ENCODE results near the gene ENAH. TPM values are rescaled to one million over a fixed set of nuclear protein-coding genes. Genes with fewer than 3 reads are reported as not detected.

The ENAH gene
- total and polyA plus RNA-seq, 5 donors from 2014 or later: 0.03 to 0.13 TPM; not detected in 3

GRCh38 chr1:225548140-225548857, 104.6 kb downstream of the ENAH start:
- H3K4me1 ChIP-seq (ENCODE audit: control insufficient read depth, insufficient read depth, low read length, poor library complexity, severe bottlenecking): no peaks in the 10 kb centered on the region
- no peaks in the 10 kb centered on the region for H3K27me3 ChIP-seq (ENCODE audit: control insufficient read depth, insufficient read depth, low read length)
- no peak overlapping the region for H3K27ac ChIP-seq (ENCODE audit: insufficient read depth, low read length, poor library complexity, severe bottlenecking)
- peaks cover 0 to 4% (median 0%) of the 10 kb centered on the region in 4 donors for H3K4me1 Mint-ChIP-seq
- no peaks in the 10 kb centered on the region for H3K9me3 Mint-ChIP-seq
- no peak overlapping the region for H3K4me3 Mint-ChIP-seq
- no peak overlapping the region for H3K27ac Mint-ChIP-seq
- no peak overlapping the region for H3K4me3 ChIP-seq (ENCODE audit: low read depth, low read length)
- H3K9me3 ChIP-seq (ENCODE audit: control insufficient read depth in 2 of 2, low read length in 2 of 2): no peaks in the 10 kb centered on the region
- H3K36me3 Mint-ChIP-seq: no peaks in the 10 kb centered on the region
- peaks cover 18% of the 10 kb centered on the region for H3K27me3 Mint-ChIP-seq
- no peak for ATAC-seq (ENCODE audit: low read depth in 2 of 2)
- H3K36me3 ChIP-seq (ENCODE audit: control insufficient read depth, insufficient read depth, low read length): no peaks in the 10 kb centered on the region
- DNase-seq: no peak

GRCh38 chr1:225545649-225546048, 107.3 kb downstream of the ENAH start:
- Histone ChIP-seq H3K36me3 (ENCODE audit: control insufficient read depth, insufficient read depth, low read length) (no peaks in the 10 kb centered on the region), H3K4me3 (ENCODE audit: low read depth, low read length) (no peak overlapping the region), H3K9me3 (ENCODE audit: control insufficient read depth in 2 of 2, low read length in 2 of 2) (no peaks in the 10 kb centered on the region), H3K27ac (ENCODE audit: insufficient read depth, low read length, poor library complexity, severe bottlenecking) (no peak overlapping the region), H3K4me1 (ENCODE audit: control insufficient read depth, insufficient read depth, low read length, poor library complexity, severe bottlenecking) (no peaks in the 10 kb centered on the region), H3K27me3 (ENCODE audit: control insufficient read depth, insufficient read depth, low read length) (peaks cover 6% of the 10 kb centered on the region)
- Mint-ChIP-seq H3K36me3 (no peaks in the 10 kb centered on the region), H3K27me3 (peaks cover 23% of the 10 kb centered on the region), H3K9me3 (no peaks in the 10 kb centered on the region), H3K27ac (no peak overlapping the region), H3K4me1 (peaks cover 0 to 4% (median 0%) of the 10 kb centered on the region in 4 donors), H3K4me3 (no peak overlapping the region)
- no peak for DNase-seq
- ATAC-seq (ENCODE audit: low read depth in 2 of 2): no peak

GRCh38 chr1:225544924-225545323, 108.0 kb downstream of the ENAH start:
- Mint-ChIP-seq H3K27me3 (peaks cover 28% of the 10 kb centered on the region), H3K9me3 (no peaks in the 10 kb centered on the region), H3K36me3 (no peaks in the 10 kb centered on the region), H3K27ac (no peak overlapping the region), H3K4me1 (peaks cover 0 to 4% (median 0%) of the 10 kb centered on the region in 4 donors), H3K4me3 (no peak overlapping the region)
- Histone ChIP-seq H3K9me3 (ENCODE audit: control insufficient read depth in 2 of 2, low read length in 2 of 2) (no peaks in the 10 kb centered on the region), H3K27ac (ENCODE audit: insufficient read depth, low read length, poor library complexity, severe bottlenecking) (no peak overlapping the region), H3K36me3 (ENCODE audit: control insufficient read depth, insufficient read depth, low read length) (no peaks in the 10 kb centered on the region), H3K4me1 (ENCODE audit: control insufficient read depth, insufficient read depth, low read length, poor library complexity, severe bottlenecking) (no peaks in the 10 kb centered on the region), H3K27me3 (ENCODE audit: control insufficient read depth, insufficient read depth, low read length) (peaks cover 6% of the 10 kb centered on the region), H3K4me3 (ENCODE audit: low read depth, low read length) (no peak overlapping the region)
- ATAC-seq (ENCODE audit: low read depth in 2 of 2) (no peak), DNase-seq (no peak)

GRCh38 chr1:225544263-225544662, 108.7 kb downstream of the ENAH start:
- no peak overlapping the region for H3K4me3 Mint-ChIP-seq
- no peaks in the 10 kb centered on the region for H3K36me3 ChIP-seq (ENCODE audit: control insufficient read depth, insufficient read depth, low read length)
- H3K27ac Mint-ChIP-seq: no peak overlapping the region
- no peak overlapping the region for H3K4me3 ChIP-seq (ENCODE audit: low read depth, low read length)
- peaks cover 6% of the 10 kb centered on the region for H3K27me3 ChIP-seq (ENCODE audit: control insufficient read depth, insufficient read depth, low read length)
- no peak overlapping the region for H3K27ac ChIP-seq (ENCODE audit: insufficient read depth, low read length, poor library complexity, severe bottlenecking)
- ATAC-seq (ENCODE audit: low read depth in 2 of 2) (no peak), DNase-seq (no peak)
- peaks cover 0 to 4% (median 0%) of the 10 kb centered on the region in 4 donors for H3K4me1 Mint-ChIP-seq
- H3K4me1 ChIP-seq (ENCODE audit: control insufficient read depth, insufficient read depth, low read length, poor library complexity, severe bottlenecking): no peaks in the 10 kb centered on the region
- H3K36me3 Mint-ChIP-seq: no peaks in the 10 kb centered on the region
- no peaks in the 10 kb centered on the region for H3K9me3 ChIP-seq (ENCODE audit: control insufficient read depth in 2 of 2, low read length in 2 of 2)
- peaks cover 0 to under 1% (median 0%) of the 10 kb centered on the region in 7 donors for H3K9me3 Mint-ChIP-seq
- H3K27me3 Mint-ChIP-seq: peaks cover 34% of the 10 kb centered on the region

GRCh38 chr1:225543350-225543749, 109.6 kb downstream of the ENAH start:
- ATAC-seq (ENCODE audit: low read depth in 2 of 2): no peak
- H3K4me3 ChIP-seq (ENCODE audit: low read depth, low read length): no peak overlapping the region
- Mint-ChIP-seq H3K9me3 (peaks cover 0 to 4% (median 0%) of the 10 kb centered on the region in 7 donors), H3K36me3 (no peaks in the 10 kb centered on the region), H3K4me1 (peaks cover 0 to 4% (median 0%) of the 10 kb centered on the region in 4 donors), H3K27ac (no peak overlapping the region), H3K27me3 (peaks cover 42% of the 10 kb centered on the region), H3K4me3 (no peak overlapping the region)
- no peak overlapping the region for H3K27ac ChIP-seq (ENCODE audit: insufficient read depth, low read length, poor library complexity, severe bottlenecking)
- H3K36me3 ChIP-seq (ENCODE audit: control insufficient read depth, insufficient read depth, low read length): no peaks in the 10 kb centered on the region
- H3K4me1 ChIP-seq (ENCODE audit: control insufficient read depth, insufficient read depth, low read length, poor library complexity, severe bottlenecking): no peaks in the 10 kb centered on the region
- H3K9me3 ChIP-seq (ENCODE audit: control insufficient read depth in 2 of 2, low read length in 2 of 2): no peaks in the 10 kb centered on the region
- peaks cover 6% of the 10 kb centered on the region for H3K27me3 ChIP-seq (ENCODE audit: control insufficient read depth, insufficient read depth, low read length)
- DNase-seq: no peak

- Histone ChIP-seq H3K36me3 (ENCODE audit: control insufficient read depth, insufficient read depth, low read length) (no peaks in the 10 kb centered on the region), H3K27ac (ENCODE audit: insufficient read depth, low read length, poor library complexity, severe bottlenecking) (no peak overlapping the region), H3K4me3 (ENCODE audit: low read depth, low read length) (no peak overlapping the region), H3K9me3 (ENCODE audit: control insufficient read depth in 2 of 2, low read length in 2 of 2) (no peaks in the 10 kb centered on the region), H3K27me3 (ENCODE audit: control insufficient read depth, insufficient read depth, low read length) (peaks cover 13% of the 10 kb centered on the region), H3K4me1 (ENCODE audit: control insufficient read depth, insufficient read depth, low read length, poor library complexity, severe bottlenecking) (no peaks in the 10 kb centered on the region)
- H3K27me3 Mint-ChIP-seq: peaks cover 34% of the 10 kb centered on the region
- ATAC-seq (ENCODE audit: low read depth in 2 of 2) (no peak), DNase-seq (no peak)
- H3K4me3 Mint-ChIP-seq: no peak overlapping the region
- no peaks in the 10 kb centered on the region for H3K36me3 Mint-ChIP-seq
- H3K9me3 Mint-ChIP-seq: peaks cover 0 to 4% (median 0%) of the 10 kb centered on the region in 7 donors
- no peaks in the 10 kb centered on the region for H3K4me1 Mint-ChIP-seq
- H3K27ac Mint-ChIP-seq: no peak overlapping the region
Measured at GRCh38 chr1:225541383-225541782, 111.5 kb downstream of the ENAH start.

- Histone ChIP-seq H3K4me1 (ENCODE audit: control insufficient read depth, insufficient read depth, low read length, poor library complexity, severe bottlenecking) (no peaks in the 10 kb centered on the region), H3K27ac (ENCODE audit: insufficient read depth, low read length, poor library complexity, severe bottlenecking) (no peak overlapping the region), H3K36me3 (ENCODE audit: control insufficient read depth, insufficient read depth, low read length) (no peaks in the 10 kb centered on the region), H3K4me3 (ENCODE audit: low read depth, low read length) (no peak overlapping the region), H3K27me3 (ENCODE audit: control insufficient read depth, insufficient read depth, low read length) (peaks cover 22% of the 10 kb centered on the region), H3K9me3 (ENCODE audit: control insufficient read depth in 2 of 2, low read length in 2 of 2) (no peaks in the 10 kb centered on the region)
- H3K27ac Mint-ChIP-seq: no peak overlapping the region
- no peak overlapping the region for H3K4me3 Mint-ChIP-seq
- peaks cover 0 to 4% (median 0%) of the 10 kb centered on the region in 7 donors for H3K9me3 Mint-ChIP-seq
- DNase-seq (no peak), ATAC-seq (ENCODE audit: low read depth in 2 of 2) (no peak)
- no peaks in the 10 kb centered on the region for H3K36me3 Mint-ChIP-seq
- no peaks in the 10 kb centered on the region for H3K4me1 Mint-ChIP-seq
- H3K27me3 Mint-ChIP-seq: peaks cover 50% of the 10 kb centered on the region
Measured at GRCh38 chr1:225539575-225539974, 113.3 kb downstream of the ENAH start.

- no peak overlapping the region for H3K27ac ChIP-seq (ENCODE audit: insufficient read depth, low read length, poor library complexity, severe bottlenecking)
- no peak for ATAC-seq (ENCODE audit: low read depth in 2 of 2)
- no peak overlapping the region for H3K27ac Mint-ChIP-seq
- no peaks in the 10 kb centered on the region for H3K4me1 ChIP-seq (ENCODE audit: control insufficient read depth, insufficient read depth, low read length, poor library complexity, severe bottlenecking)
- no peaks in the 10 kb centered on the region for H3K4me1 Mint-ChIP-seq
- H3K27me3 ChIP-seq (ENCODE audit: control insufficient read depth, insufficient read depth, low read length): peaks cover 23% of the 10 kb centered on the region
- H3K36me3 Mint-ChIP-seq: no peaks in the 10 kb centered on the region
- peaks cover 0 to 4% (median 0%) of the 10 kb centered on the region in 7 donors for H3K9me3 Mint-ChIP-seq
- H3K27me3 Mint-ChIP-seq: peaks cover 52% of the 10 kb centered on the region
- no peak overlapping the region for H3K4me3 Mint-ChIP-seq
- no peaks in the 10 kb centered on the region for H3K9me3 ChIP-seq (ENCODE audit: control insufficient read depth in 2 of 2, low read length in 2 of 2)
- no peaks in the 10 kb centered on the region for H3K36me3 ChIP-seq (ENCODE audit: control insufficient read depth, insufficient read depth, low read length)
- no peak overlapping the region for H3K4me3 ChIP-seq (ENCODE audit: low read depth, low read length)
- DNase-seq: no peak
Measured at GRCh38 chr1:225539069-225539468, 113.9 kb downstream of the ENAH start.

Measured in CD4-positive, CD25-positive, alpha-beta regulatory T cell (primary cell).